HepG2 (cell line): ENCODE measurements around the gene CDC37L1. TPM values are rescaled to one million over a fixed set of nuclear protein-coding genes. Genes with fewer than 3 reads are reported as not detected.

ENCODE experiments used
- FOXO1 ChIP-seq: sonication (generic); formaldehyde crosslinking; IDR thresholded peaks from 2 replicates; pipeline ENCODE4 v1.4.0; 2020; ENCODE audit warnings: missing genetic modification reagents
- GABPB1 ChIP-seq: IDR thresholded peaks from 2 replicates; pipeline ENCODE4 v1.6.1; 2016; ENCODE audit warnings: mild to moderate bottlenecking, missing genetic modification reagents, moderate library complexity, missing compliant biosample characterization
- GTF2F1 ChIP-seq: fragments of 150-350 bp; IDR thresholded peaks from 2 replicates; pipeline ENCODE4 v1.6.1; 2014; ENCODE audit warnings: low read length
- IKZF5 ChIP-seq: IDR thresholded peaks from 2 replicates; pipeline ENCODE4 v1.6.1; 2018; ENCODE audit warnings: missing genetic modification reagents, mild to moderate bottlenecking, missing compliant biosample characterization
- MED8 ChIP-seq: sonication (generic); formaldehyde crosslinking; IDR thresholded peaks from 2 replicates; pipeline ENCODE4 v1.8.1; 2023; ENCODE audit warnings: mild to moderate bottlenecking, missing genetic modification reagents; ENCODE audit not compliant: insufficient replicate concordance
- NR2F1 ChIP-seq, 2 experiments: fragments of 450-650 bp in 1 of 2; formaldehyde crosslinking in 1 of 2; IDR thresholded peaks; 2 replicates each; pipeline versions ENCODE4 v1.5.0 to v1.6.1; 2016 to 2020; ENCODE audit warnings: mild to moderate bottlenecking in 1 of 2, missing compliant biosample characterization in 1 of 2, missing genetic modification reagents in 1 of 2, moderate library complexity in 1 of 2
- SALL1 ChIP-seq: sonication (generic); formaldehyde crosslinking; IDR thresholded peaks from 2 replicates; pipeline ENCODE4 v1.8.0; 2022; ENCODE audit warnings: mild to moderate bottlenecking, missing genetic modification reagents
- SALL2 ChIP-seq: sonication (generic); formaldehyde crosslinking; IDR thresholded peaks from 2 replicates; pipeline ENCODE4 v1.8.1; 2023; ENCODE audit warnings: mild to moderate bottlenecking, missing genetic modification reagents, inconsistent platforms
- TFDP2 ChIP-seq: sonication (generic); formaldehyde crosslinking; IDR thresholded peaks from 2 replicates; pipeline ENCODE4 v1.4.0; 2020; ENCODE audit warnings: missing genetic modification reagents
- U2AF1 ChIP-seq: fragments of 200-400 bp; formaldehyde crosslinking; optimal IDR thresholded peaks from 2 replicates; pipeline ENCODE3; 2017; ENCODE audit warnings: mild to moderate bottlenecking, low read depth, low read length
- ZIK1 ChIP-seq: sonication (generic); formaldehyde crosslinking; IDR thresholded peaks from 2 replicates; pipeline ENCODE4 v1.5.0; 2020; ENCODE audit warnings: mild to moderate bottlenecking, low read depth, missing genetic modification reagents, borderline replicate concordance
- ZKSCAN1 ChIP-seq: fragments of 150-350 bp; IDR thresholded peaks from 2 replicates; pipeline ENCODE4 v1.6.1; 2014; ENCODE audit warnings: low read length
- ZKSCAN5 ChIP-seq: sonication (generic); formaldehyde crosslinking; IDR thresholded peaks from 2 replicates; pipeline ENCODE4 v1.5.1; 2020; ENCODE audit warnings: mild to moderate bottlenecking, missing genetic modification reagents
- ZNF331 ChIP-seq: sonication (generic); formaldehyde crosslinking; IDR thresholded peaks from 2 replicates; pipeline ENCODE4 v1.4.0; 2020; ENCODE audit warnings: missing genetic modification reagents
- ZNF367 ChIP-seq: sonication (generic); formaldehyde crosslinking; IDR thresholded peaks from 2 replicates; pipeline ENCODE4 v1.4.0; 2020; ENCODE audit warnings: missing genetic modification reagents, borderline replicate concordance
- ZNF432 ChIP-seq: sonication (generic); formaldehyde crosslinking; IDR thresholded peaks from 2 replicates; pipeline ENCODE4 v1.5.0; 2020; ENCODE audit warnings: missing genetic modification reagents, mild to moderate bottlenecking, borderline replicate concordance
- ZNF569 ChIP-seq: sonication (generic); formaldehyde crosslinking; IDR thresholded peaks from 2 replicates; pipeline ENCODE4 v1.5.0; 2020; ENCODE audit warnings: mild to moderate bottlenecking, missing genetic modification reagents, moderate library complexity, borderline replicate concordance
- ZNF574 ChIP-seq: sonication (generic); formaldehyde crosslinking; IDR thresholded peaks from 2 replicates; pipeline ENCODE4 v1.4.0; 2020; ENCODE audit warnings: missing genetic modification reagents
- ZNF770 ChIP-seq: sonication (generic); formaldehyde crosslinking; IDR thresholded peaks from 2 replicates; pipeline ENCODE4 v1.5.0; 2020; ENCODE audit warnings: mild to moderate bottlenecking, missing genetic modification reagents
- ZSCAN20 ChIP-seq: sonication (generic); formaldehyde crosslinking; IDR thresholded peaks from 2 replicates; pipeline ENCODE4 v1.4.0; 2020; ENCODE audit warnings: missing genetic modification reagents, mild to moderate bottlenecking, borderline replicate concordance
- ZZZ3 ChIP-seq: sonication (generic); formaldehyde crosslinking; IDR thresholded peaks from 2 replicates; pipeline ENCODE4 v1.4.0; 2020; ENCODE audit warnings: missing genetic modification reagents, mild to moderate bottlenecking, borderline replicate concordance
- polyA plus RNA-seq, 8 experiments: library from polyadenylated mRNA; depleted of rRNA in 3 of 8; stranded (reverse) in 7 of 8; unstranded in 1 of 8; fragments of >200 nt; fragmentation: Illumina TruSeq in 4 of 8; extraction: Trizol in 4 of 8; gene quantifications; 2 replicates each; pipeline versions ENCODE4 v1.2.1 to v1.2.3, GENCODE V29; 2011 to 2016; ENCODE audit warnings: low read depth in 4 of 8, missing spikeins in 1 of 8, mixed read lengths in 1 of 8; ENCODE audit not compliant: insufficient read depth in 1 of 8
- total RNA-seq, 5 experiments: library from RNA; depleted of rRNA; stranded (reverse); fragments of >200 nt; fragmentation: Illumina TruSeq; extraction: Trizol; gene quantifications; 2 replicates each; pipeline ENCODE4 v1.2.3, GENCODE V29; 2016; ENCODE audit warnings: low read depth in 1 of 5

CDC37L1 gene
- total and polyA plus RNA-seq, 2 of the 13 experiments (the other 11 are each of a cell fraction or from before 2014, with no cell fraction given) = 5.5 to 17.0 TPM

DNA sequence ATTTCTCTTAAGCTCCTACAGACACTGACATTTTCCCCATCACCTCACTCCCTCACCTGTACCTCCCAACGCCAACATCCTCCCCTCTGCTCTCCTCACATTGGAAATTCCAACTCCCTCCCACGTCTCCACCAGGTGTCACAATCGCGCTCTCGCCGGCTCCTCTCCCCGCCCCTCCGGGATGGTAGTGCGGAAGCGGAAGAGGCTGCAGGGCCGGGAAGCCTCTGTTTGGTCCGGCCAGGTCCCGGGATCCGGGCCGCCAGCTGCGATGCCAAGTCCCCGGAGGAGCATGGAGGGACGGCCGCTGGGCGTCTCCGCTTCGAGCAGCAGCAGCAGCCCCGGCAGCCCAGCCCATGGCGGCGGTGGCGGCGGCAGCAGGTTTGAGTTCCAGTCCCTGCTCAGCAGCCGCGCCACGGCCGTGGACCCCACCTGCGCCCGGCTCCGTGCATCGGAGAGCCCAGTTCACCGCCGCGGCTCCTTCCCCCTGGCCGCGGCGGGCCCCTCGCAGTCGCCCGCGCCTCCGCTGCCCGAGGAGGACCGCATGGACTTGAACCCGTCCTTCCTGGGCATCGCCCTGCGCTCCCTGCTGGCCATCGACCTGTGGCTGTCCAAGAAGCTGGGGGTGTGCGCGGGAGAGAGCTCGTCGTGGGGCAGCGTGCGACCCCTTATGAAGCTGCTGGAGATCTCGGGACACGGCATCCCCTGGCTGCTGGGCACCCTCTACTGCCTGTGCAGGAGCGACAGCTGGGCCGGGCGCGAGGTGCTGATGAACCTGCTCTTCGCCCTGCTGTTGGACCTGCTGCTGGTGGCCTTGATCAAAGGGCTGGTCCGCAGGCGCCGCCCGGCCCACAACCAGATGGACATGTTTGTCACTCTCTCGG, 17.0 kb upstream of the CDC37L1 start, which contains the start of gene PLPP6 (continued):
- TF ChIP-seq ZSCAN20 (CRISPR knock-in tag) = 0 out of 2 replicates have a peak, but pooled peaks have one; percentile 63
- peak; percentile 24 for TF ChIP-seq TFDP2 (CRISPR knock-in tag)
- no peak for TF ChIP-seq U2AF1
- TF ChIP-seq ZNF770 (CRISPR knock-in tag) = peak; percentile 72; the same call in 1 of the 2 replicates
- TF ChIP-seq ZNF331 = peak; percentile 45; the same call in 1 of the 2 replicates
- no peak for TF ChIP-seq ZNF569 (CRISPR knock-in tag)
- TF ChIP-seq NR2F1 (CRISPR knock-in tag; IDR thresholded peaks at IDR 0.05) = no peak
- TF ChIP-seq MED8 (CRISPR knock-in tag) = peak; percentile 51
- TF ChIP-seq GABPB1 (CRISPR knock-in tag) = peak; percentile 94
- peak; percentile 96 for TF ChIP-seq ZNF574 (CRISPR knock-in tag)
- TF ChIP-seq ZKSCAN5 = no peak
- peak; percentile 73; the same call in 1 of the 2 replicates for TF ChIP-seq ZIK1 (CRISPR knock-in tag)
- no peak; the same call in 1 of the 2 replicates for TF ChIP-seq ZZZ3 (CRISPR knock-in tag)
- peak; percentile 87 for TF ChIP-seq IKZF5 (CRISPR knock-in tag)
- TF ChIP-seq FOXO1 (CRISPR knock-in tag) = no peak; the same call in 1 of the 2 replicates
- TF ChIP-seq SALL1 (CRISPR knock-in tag) = peak; percentile 91
- no peak for TF ChIP-seq ZNF432 (CRISPR knock-in tag)
- no peak for TF ChIP-seq GTF2F1
- TF ChIP-seq ZNF367 (CRISPR knock-in tag) = no peak
- peak; percentile 81 for TF ChIP-seq SALL2
- no peak for TF ChIP-seq ZKSCAN1
